ENCODE data around the gene SPSB3.

Gene SPSB3

DNA sequence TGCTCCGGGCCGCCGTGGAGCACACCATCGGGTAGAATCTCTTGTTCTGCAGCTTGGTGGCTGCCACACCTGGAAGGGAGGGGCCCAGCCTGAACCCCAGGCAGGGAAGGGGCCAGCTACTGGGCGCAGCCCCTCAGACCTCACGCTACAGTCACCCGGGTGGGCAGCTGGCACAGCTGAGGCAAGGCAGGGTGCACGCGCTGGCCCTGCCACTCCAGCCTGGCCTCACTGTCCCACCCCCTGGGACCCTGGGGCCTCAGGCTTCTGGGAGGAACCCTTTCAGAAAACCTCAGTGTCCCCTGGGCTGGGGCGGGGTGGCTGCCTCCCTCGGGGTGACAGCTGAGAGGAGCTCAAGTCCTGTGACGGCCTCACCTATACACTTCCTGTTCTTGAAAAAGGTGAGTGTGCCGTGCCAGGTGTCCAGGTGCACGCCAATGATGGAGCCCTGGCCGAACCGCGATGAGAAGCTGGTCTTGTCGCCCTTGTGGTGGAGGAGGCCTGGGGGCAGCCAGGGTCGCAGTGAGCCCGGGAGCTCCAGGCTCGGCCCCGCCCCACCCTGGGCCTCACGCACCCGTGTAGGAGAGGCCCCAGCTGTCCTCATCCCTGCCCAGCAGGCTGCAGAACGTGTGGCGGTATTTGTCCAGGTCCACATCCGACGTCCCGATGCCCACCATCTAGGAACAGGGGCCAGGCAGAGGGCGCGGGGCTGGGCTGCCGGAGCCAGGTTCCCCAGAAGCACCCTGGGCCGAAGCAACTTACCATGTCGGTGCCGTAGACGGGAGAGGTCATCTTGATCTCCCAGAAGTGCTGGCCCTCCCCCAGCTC lies 4.8 kb downstream of the SPSB3 start:
- TF ChIP-seq, protein P1, sequence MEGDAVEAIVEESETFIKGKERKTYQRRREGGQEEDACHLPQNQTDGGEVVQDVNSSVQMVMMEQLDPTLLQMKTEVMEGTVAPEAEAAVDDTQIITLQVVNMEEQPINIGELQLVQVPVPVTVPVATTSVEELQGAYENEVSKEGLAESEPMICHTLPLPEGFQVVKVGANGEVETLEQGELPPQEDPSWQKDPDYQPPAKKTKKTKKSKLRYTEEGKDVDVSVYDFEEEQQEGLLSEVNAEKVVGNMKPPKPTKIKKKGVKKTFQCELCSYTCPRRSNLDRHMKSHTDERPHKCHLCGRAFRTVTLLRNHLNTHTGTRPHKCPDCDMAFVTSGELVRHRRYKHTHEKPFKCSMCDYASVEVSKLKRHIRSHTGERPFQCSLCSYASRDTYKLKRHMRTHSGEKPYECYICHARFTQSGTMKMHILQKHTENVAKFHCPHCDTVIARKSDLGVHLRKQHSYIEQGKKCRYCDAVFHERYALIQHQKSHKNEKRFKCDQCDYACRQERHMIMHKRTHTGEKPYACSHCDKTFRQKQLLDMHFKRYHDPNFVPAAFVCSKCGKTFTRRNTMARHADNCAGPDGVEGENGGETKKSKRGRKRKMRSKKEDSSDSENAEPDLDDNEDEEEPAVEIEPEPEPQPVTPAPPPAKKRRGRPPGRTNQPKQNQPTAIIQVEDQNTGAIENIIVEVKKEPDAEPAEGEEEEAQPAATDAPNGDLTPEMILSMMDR (conservative IDR thresholded peaks at IDR 0.05; ENCODE audit: low read length): no peak
- no peak for DNase-seq (ENCODE audit: low read depth)
- H3K4me3 ChIP-seq (ENCODE audit: low read length): no peak overlapping the region

DNA sequence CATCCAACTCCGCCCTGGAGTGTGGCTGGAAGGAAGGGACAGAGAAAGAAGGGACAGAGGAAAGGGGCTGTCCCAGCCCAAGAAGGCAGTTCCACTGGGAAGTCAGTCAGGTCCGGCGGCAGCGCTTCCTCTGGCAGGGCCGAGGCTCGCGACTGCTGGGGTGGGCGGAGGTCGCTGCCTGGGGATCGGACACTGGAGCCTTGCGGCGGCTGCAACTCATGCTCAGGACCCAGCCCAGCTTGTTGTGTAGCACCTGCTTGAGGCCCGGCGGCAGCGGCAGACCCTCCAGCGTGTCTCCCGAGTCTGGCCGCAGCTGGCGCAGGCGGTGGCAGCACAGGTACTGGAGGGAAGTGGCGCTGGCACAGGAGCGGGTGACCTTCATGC lies 5.4 kb downstream of the SPSB3 start:
- DNase-seq (ENCODE audit: low read depth): no peak
- H3K4me3 ChIP-seq (ENCODE audit: low read length): no peak overlapping the region
- TF ChIP-seq, protein P1 (conservative IDR thresholded peaks at IDR 0.05; ENCODE audit: low read length): no peak

DNA sequence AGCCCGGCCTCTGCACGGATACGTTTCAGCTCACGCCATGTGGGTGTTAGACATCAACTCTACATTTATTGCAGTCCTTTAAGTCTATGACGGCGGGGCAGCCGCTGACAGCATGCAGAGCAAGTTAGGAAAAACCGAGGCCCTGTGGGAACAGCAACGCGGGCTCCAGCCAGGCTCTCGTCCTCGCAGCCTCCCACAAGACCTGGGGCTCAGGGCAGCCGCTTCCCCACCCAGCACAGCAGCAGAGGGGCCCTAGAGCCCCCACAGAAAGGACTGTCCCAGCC lies 5.8 kb downstream of the SPSB3 start:
- no peak overlapping the region for H3K4me3 ChIP-seq (ENCODE audit: low read length)
- DNase-seq (ENCODE audit: low read depth): no peak
- TF ChIP-seq, protein P1 (conservative IDR thresholded peaks at IDR 0.05; ENCODE audit: low read length): no peak

DNA sequence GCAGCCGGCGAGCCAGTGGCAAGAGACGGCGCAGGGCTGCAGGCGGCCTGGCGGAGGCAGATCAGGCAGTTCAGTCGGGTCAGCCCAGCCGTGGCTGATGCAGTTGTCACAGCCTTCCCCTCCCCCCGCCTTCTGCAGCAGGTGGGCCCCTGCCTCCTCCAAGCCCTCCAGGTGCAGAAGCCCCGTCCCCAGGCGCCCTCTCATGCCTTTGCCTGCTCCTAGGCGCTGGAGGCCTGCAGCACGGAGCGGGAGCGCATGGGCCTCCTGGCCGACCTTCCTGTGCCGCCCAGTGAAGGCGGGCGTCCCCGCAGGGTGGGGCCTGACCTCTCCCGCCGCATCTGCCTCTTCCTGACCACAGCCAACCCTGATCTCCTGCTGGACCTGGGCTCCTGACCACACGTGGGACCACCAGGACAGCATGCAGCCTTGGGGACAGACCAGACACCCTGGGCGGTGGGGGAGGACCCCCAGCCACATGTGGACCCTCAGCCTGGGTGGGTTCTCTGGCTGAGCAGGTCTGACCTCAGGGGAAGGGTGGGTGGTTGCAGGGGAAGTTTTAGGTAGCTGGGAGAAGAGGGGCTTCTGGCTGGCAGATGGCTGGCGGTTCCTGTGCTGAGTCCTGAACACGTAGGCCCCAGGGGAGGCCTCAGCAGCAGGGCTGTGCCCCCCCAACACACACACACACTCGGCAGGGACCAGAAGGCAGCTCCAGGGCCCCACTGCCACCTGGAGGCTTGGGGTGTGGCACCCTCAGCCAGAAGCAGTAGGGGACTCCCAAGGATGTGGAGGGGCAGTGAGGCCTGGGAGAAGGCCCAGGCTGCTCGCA lies 6.3 kb downstream of the SPSB3 start:
- TF ChIP-seq, protein P1 (conservative IDR thresholded peaks at IDR 0.05; ENCODE audit: low read length): no peak
- DNase-seq (ENCODE audit: low read depth): no peak
- H3K4me3 ChIP-seq (ENCODE audit: low read length): no peak overlapping the region

DNA sequence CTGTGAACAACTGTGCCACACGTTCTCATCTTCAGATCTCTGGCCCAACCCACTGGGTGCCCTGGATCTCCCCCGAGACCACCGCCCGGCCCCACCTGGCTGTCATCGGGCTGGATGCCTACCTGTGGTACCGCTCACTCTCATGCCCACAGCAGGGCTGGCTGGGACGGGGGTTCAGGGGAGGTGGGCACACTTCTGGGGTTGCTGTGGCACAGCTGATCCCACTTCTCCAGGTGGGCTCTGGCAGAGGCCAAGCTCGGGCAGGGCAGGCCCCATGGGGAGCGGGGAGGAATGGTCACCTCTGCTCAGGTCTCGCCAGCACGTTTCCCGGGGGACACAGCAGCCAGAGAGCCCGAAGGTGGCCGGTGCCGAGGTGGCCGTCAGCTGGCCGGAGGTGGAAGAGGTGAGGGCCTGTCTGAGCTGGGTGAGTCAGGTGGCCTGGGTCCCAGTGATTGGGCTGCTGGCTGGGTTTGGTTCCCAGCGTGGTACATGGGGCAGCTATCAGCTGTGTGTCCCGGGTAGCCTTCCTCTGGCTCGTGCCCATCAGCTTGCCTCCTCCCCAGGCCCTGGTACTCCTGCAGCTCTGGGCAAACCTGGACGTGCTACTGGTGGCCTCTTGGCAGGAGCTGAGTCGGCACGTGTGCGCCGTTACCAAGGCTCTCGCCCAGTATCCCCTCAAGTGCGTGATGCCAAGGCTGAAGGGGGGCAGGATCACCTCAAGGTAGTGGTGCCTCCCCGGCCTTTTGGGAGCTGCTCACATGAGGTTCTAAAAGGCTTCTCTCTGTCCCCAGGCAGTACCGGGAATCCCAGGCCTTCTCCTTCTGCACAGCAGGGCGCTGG lies 7.1 kb downstream of the SPSB3 start:
- TF ChIP-seq, protein P1 (conservative IDR thresholded peaks at IDR 0.05; ENCODE audit: low read length): no peak
- DNase-seq (ENCODE audit: low read depth): no peak
- no peak overlapping the region for H3K4me3 ChIP-seq (ENCODE audit: low read length)

DNA sequence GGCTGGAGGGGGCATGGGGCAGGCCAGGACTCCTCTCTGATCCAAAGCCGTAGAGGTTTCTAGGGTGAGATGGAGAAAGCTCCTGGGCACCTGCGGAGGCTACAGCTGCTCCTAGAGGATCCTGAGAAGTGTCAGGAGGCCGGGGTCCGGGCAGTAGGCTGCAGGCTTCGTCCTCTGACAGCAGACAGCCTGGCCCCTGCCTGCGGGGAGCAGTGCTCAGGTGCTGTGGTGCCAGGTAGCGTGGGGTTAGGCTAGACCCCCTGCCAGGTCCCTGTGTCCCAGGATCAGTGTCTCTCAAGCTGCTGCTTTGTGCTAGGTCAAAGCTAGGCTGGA lies 8.0 kb downstream of the SPSB3 start:
- peak overlapping the region; percentile 76 for H3K4me3 ChIP-seq (ENCODE audit: low read length)
- TF ChIP-seq, protein P1 (conservative IDR thresholded peaks at IDR 0.05; ENCODE audit: low read length): no peak
- DNase-seq (ENCODE audit: low read depth): no peak

Data from AG10803 (cell line).